ENCODE results near the gene PLN.

The PLN gene

DNA sequence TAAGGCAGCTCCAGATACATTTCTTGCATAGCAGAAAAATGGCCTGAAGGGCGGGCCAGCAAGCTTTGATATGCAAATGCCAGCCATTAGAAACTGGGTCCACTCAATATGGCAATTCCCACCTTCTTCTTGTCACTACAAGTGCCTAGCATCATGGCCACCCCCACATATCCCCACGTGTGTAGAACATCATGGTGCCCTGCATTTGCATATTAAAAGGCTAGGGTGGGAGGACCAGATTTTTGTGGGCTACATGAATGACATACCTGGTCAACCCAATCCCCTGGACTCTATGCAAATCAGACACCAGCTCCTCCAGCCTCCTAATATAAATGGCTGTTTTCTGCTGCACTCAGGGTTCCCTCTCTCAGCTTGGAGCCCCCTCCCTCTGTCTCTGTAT lies 31.7 kb downstream of the PLN start:
- no peak for DNase-seq (ENCODE audit: low spot score)

DNA sequence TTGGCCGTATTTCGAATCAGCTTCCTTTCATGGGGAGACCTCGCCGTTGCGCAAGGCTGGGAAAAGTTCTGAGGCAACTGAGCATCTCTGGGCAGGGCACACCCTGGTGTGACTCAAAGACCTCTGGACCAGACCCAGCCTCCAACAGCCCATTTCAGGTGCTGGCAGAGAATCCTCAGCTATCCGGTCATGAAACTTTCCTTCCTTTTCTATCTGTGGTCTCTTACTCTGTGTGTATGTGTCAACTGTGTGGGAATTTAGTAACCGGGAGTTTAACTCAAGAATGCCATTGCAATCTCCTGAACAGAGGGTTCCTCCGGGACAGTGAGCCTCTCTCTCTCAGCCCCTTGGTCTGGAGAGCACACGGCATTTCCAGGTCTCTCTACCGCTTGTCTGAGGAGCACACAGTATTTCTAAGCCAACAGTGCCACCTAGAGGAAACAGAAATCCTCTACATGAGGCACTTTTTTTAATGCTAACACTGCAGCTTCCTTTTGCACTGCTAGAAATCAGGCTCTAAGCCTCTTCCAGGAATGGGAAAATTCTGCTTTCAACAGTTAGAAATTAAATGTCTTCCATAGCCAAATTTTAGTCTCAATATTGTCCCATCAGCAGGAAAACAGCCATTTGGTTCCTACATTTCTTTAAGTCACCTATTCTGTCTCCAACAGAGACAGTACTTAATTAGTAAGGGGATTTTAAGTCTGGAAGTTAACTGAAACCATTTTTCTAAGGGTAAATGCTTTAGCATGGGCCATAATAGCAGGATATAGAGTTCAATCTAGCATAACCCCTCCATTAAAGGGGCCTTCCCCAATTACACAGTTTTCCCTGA lies 32.7 kb downstream of the PLN start:
- peak; percentile 89 for DNase-seq (ENCODE audit: low spot score)

DNA sequence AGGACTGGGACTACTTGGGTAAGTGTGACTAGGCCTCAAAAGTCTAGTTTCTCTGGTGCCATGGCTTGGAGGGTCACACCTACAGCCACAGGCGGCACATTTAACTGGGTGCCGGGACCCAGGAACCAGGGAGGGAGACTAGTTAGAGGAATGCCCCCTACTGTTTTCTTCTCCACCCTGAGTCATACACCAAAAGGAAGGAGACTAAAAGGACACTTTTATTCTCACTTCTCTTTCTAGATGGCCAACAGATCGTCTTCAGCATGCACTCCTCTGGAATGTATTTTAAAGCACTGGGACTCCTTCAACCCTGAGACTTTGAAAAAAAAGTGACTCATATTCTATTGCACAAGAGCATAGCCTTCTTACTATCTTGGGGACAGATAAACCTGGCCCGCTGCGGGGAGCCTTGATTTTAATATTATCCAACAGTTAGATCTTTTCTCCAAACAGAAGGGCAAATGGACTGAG lies 33.4 kb downstream of the PLN start:
- no peak for DNase-seq (ENCODE audit: low spot score)

DNA sequence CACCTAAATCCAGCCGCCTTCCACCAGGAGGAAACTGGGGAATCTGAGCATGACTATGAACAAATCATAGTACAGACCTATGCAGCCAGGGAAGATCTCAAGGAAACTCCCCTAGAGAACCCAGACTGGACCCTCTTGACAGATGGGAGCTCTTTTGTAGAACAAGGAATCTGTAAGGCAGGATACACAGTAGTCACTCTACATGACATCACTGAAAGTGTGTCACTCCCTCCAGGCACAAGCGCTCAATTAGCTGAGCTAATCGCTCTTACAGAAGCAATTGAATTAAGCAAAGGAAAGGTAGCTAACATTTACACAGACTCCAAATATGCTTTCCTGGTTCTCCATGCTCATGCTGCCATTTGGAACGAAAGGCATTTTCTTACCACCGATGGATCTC lies 36.8 kb downstream of the PLN start:
- no peak for DNase-seq (ENCODE audit: low spot score)

DNA sequence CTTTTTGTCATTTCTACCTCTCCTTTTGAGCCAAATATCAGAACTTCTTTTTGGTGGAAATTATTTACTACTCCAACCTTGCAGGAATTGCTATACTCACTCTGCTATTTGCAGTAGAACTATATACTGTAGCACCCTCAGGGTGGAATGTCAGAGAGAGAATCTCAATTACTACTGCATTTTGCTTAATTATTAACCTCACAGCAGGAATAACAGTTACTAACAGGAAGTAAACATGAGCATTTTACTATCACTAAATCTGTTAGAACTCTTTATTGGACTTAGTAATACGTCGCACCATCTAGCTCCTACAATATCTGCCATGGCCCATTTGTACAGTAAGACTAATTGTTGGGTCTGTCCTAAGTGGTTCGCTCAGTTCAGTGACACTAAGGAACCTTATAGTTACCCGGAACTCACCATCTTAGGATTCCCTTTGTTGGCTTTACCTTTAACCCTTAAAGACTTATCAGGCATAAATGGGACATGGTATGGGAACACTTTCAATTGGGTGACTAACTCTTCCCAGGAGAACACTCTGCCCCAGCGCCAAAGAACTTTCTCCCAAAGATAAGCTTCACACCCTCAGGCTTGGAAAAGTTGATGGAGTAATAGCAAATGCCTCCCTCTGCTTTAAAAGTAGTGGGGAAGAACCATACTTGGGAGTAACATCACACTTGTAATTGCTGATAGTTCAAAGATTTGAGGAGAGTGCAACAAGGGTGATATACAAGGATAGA lies 38.8 kb downstream of the PLN start:
- no peak for DNase-seq (ENCODE audit: low spot score)

DNA sequence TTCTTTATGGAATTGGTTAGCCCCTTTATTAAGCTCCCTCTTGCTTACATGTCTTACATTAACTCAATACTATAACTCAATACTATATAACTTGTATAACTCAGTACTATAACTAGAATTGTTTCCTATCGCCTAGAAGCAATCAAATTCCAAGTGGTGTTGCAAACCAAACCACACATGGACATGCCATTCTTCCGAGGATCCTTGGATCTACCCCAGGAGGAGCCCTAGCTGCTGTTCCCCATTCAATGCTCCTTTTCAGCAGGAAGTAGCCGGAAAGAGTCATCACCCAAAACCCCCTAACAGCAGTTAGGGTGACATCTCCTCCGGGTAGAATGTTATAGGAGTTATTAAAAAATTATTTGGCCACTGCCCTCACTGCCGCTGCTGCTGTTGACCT lies 40.5 kb downstream of the PLN start:
- DNase-seq (ENCODE audit: low spot score): no peak

DNA sequence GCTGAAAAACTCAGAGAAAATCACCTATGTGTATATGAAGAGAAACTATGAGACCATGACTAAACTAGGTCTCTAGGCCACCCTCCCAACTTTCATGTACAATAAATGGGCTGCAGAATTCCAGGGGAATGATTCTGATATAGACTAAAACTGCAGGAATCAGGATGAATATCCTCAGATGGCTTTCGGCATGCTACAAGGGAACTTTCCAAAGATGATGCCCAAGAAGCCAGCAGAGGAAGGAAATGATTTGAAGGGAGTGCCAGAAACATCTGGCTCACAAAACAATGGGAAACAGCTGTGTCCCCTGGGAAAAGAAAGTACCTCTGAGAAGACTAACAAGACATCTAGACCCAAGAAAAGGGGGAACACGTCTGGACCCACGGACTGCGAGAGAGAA lies 41.1 kb downstream of the PLN start:
- DNase-seq (ENCODE audit: low spot score): no peak

DNA sequence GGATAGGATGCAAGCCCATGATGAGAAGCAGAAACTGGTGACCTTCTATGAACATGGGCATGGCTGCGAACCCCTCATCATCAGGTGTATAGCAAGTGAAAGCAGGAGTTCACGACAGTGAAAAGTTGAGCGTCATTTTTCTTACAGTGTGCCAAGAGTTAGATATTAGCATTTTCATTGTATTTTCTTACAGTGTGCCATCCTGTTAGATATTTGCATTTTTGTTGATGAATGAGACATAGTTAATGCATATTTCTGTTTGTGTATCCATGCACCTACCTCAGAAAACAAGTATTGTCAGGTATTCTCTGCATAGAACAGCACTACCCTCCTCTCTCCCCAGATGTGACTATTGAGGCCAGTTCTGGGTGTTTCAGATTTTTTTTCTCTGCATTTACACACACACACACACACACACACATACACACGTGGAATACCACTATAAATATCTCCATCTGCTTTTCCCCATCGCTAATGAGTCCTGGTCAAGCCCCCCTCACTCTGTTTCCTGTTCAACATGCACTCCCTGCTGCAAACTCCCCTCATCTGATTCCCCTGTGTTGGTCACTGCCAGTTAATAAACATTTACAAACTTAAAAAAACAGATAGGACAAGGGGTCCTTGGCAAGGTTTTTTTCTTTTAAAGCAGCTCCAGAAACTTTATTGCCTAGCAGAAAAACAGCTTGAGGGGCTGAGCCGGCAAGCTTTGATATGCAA lies 41.7 kb downstream of the PLN start:
- no peak for DNase-seq (ENCODE audit: low spot score)

DNA sequence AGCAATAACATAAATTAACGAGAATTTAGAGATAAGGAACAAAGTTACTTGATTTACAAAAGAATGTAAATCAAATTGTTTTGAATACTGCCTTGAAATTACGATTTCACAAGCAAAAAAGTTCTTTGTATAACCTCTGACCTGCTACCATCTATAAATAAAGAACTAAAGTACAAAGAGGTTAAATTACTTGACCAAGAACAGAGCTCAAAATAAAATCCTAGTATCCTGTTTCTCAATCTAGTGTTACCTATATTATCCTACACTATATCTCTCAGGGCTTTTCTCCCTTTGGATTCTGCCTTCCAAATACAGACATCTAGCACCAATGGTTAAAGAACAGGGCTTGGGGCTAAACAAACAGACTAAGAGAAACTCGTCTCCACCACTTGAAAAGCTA lies 43.8 kb downstream of the PLN start:
- DNase-seq (ENCODE audit: low spot score): no peak

DNA sequence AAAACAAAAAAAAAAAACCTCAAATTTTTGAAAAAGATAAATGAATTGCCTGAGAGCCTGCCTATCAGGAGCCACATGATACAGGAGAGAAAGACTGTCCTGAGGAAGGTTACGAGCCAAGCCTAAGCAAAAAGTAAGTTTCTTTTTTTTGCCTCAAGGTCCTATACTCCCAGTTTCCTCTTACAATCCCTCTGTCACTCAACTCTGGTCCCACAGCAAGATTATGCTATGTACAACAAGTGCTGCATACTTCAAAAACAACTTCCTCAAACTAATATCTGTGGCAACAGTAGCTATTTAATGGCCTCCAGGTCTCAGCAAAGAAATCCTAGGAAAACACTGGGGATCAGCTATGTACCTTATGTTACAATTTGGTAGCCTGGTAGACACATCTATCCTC lies 46.8 kb downstream of the PLN start:
- DNase-seq (ENCODE audit: low spot score): no peak

DNA sequence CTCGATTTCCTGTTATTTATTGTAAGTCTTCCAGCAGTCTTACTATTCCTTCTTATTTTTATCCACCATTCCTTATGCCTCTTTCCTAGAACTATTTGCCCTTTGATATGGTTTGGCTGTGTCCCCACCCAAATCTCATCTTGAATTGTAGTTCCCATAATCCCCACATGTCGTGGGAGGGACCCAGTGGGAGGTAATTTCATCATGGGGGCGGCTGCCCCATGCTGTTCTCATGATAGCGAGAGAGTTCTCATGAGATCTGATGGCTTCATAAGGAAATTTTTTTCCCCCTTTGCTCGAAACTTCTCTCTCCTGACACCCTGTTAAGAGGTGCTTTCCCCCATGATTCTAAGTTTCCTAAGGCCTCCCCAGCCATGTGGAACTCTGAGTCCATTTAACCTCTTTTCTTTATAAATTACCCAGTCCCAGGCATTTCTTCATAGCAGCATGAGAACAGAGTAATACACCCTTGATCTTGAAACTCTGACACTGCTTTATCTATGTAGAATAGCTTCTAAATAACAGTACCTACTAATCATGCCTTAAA lies 48.8 kb downstream of the PLN start:
- DNase-seq (ENCODE audit: low spot score): no peak

DNA sequence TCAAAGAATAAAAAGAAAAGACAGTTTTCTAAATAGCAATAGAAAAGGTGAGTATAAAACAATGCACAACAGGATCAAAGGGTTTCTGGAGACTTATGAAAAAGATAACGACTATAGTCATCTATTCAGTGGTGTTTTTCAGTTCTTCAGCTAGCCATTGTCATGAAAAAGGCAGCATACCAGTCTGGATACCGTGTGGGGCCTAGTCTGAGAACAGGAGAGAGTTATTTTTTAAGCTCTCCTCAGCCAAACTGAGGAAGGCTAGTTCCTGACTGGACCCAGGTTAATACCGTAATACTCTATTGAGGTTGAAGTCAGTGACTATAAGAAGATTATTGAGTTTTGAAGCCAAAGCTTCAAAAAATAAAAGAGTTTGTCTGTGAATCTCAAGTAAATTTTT lies 49.5 kb downstream of the PLN start:
- DNase-seq (ENCODE audit: low spot score): no peak

DNA sequence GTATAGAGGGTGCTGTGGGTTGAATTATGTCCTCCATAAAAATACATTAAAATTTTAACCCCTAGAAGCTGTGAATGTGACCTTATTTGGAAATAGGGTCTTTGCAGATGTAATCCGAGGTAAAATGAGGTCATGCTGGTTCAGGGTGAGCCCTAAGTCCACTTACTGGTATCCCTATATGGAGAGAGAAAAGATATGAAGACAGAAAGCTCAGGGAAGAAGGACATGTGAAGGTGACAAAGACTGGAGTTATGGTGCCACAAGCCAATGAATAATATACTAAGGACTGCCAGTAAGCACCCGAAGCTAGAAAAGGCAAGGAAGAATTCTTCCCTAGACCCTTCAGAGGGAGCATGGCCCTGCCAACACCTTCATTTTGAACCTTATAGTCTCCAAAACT lies 50.2 kb downstream of the PLN start:
- no peak for DNase-seq (ENCODE audit: low spot score)

DNA sequence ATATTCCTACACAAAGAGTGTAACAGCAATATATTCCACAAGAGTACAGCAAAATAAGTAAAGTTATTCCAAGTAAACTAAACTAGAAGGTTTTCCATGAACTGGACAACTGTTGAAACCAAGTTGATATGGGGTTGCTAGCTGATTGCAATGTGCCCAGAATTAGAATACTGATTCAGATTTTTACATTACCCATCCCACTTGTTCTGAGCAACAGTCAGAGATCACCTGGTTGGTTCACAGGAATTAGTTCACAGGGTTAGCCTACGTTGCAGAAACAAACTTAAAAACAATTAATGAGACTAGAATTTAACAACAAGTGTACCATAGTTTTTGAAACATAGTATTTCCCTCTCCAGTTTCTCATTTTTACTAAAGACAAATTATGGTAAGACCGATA lies 54.2 kb downstream of the PLN start:
- DNase-seq (ENCODE audit: low spot score): no peak

DNA sequence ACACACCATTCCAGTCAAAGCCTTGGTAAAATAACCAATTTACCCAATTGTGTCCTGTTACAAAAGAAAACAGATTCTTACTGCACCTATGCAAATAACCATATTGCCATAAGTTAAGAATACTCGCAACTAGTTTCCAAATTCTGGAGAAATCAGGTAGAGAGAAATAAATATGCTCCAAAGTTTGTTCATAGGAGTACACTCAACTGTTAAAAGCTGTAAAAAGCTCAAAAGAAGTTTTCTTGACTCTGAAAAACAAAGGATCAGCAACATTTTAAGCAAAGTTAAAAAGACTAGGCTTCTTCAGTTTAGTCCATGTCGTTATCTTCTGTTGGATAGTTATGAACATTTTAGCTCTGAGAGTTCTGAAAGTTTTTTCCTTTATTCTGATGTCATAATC lies 55.3 kb downstream of the PLN start:
- DNase-seq (ENCODE audit: low spot score): no peak

DNA sequence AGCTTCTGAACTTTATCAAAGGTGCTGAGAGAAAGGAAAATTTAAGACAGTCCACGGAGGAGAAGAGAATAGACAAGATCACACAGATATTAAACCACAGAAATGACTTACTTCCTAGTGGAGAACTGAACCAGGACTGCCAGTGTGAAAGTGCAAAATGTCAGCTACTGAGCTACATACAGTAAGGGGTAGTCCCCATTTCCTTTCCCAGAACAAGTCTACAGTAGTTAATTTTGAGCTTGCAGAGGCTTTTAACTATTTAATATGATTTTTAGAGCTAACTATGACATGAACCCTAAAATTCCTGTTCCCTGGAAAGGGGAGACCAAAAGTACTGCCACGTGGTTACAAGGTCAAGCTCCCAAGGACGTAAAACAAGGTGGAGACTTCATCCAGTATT lies 58.2 kb downstream of the PLN start:
- no peak for DNase-seq (ENCODE audit: low spot score)

DNA sequence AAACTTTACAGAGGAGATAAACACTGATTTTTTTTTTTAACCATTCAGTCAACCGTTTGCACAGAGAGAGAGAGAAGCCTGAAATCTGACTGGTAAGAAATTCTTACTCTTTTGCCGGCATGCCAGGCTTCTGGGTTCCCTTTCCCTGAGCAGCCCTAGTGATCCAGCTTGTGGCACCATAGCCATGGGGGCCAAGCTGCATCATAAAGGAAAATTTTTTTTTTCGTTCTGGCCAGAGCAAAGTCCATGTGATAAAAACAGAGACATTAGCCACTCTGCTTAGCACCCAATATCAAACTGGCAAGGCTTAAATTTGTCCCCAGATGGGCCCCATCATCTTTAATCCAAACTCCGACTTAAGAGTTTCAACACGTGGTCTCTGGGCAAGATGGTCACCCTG lies 58.8 kb downstream of the PLN start:
- DNase-seq (ENCODE audit: low spot score): no peak

Measured in Ammon's horn (tissue), 1 donor.